ENCODE results near the gene PNMA6F.

Gene PNMA6F

DNA sequence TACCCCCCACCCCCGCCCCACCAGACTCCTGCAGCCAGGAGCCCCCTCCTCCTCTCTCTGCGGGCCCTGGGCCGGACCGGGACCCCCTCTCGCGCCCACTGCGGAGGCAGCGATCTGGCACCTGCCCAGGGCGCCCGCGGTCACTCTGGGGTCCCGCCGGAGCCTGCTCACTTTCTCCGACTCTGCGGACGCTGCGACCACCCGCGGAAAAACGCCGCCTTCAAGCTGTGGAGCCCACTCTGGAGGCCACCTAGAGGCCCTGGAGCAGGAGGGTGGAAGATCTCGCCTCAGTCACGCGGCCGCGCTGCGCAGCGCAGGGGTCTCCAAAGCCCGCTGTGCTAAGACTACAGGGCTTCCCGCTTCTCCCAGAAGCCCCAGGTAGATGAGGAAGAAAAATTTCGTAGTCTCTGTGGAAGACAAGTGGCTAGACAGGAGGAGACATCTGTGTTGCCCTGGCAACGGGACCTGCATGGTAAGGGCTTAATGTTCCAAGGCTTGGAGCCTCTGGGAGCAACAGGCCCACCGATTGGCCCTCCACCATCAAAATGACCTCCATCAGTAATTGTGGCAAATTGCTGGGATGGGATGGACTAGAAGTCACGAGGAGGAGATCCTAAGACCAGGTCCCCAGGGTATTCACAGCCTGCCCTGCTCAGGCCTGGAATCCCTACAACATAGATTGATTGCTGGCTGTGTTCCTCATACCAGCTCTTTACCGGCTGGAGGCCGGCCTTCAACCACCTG is at the start of gene PNMA6F:
Gene PNMA6F (minus strand): TSS at position 387 of the 744 bp plus-strand sequence. CDS start 1,093 bp downstream, outside the sequence.
- DNase-seq: no peak

DNA sequence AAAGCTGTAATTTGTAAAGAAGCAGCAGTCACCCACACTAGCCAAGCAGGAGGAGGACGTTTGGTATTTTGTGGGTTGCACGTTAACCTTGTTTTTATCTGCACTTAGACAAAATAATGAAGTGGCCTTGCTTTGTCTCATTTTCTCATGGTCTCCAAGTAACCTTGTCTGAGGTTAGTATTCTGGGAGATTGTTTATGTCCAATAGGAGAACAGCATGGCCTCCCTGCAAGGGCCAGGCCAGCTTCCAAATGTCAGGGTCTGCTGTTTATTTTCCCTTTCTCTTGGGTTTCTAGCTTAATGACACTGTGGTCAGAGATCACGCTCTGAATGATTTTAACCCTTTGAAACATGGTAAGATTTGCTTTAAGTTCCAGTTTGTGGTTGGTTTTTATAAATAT is 49.7 kb upstream of the PNMA6F start:
- DNase-seq: no peak

DNA sequence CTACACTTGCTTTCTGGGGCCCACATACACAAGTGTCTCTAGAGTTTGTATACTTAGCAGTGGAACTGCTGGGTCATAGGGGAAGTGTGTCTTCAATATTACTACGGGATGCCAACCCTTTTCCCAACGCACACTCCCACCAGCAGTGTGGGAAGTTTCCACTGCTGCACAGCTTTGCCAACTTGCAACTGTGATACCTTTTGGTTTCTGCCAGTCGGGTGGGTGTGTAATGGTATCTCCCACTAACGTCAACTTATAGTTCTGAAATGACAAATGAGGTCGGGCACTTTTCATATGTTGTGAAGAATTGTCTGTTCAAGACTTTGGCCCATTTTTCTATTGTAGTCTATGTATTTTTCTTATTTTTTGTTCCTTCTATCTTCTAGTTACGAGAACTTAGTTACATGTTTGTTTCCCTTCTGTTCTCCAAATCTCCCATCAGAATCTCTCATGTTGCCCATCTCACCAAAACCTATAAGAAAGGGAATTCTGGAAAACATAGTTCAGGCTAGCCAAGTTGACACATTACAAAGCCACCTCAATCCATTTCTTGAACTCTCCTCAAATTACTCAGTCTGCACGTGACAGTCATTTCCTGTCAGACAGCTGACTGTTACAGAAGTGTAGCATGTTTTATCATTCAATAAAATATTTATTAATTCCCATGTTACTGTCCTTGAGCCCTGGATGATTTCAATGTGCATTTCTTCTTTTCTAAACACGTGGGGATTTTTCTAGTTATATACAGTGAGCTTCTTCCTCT is 48.9 kb upstream of the PNMA6F start:
- DNase-seq: no peak

DNA sequence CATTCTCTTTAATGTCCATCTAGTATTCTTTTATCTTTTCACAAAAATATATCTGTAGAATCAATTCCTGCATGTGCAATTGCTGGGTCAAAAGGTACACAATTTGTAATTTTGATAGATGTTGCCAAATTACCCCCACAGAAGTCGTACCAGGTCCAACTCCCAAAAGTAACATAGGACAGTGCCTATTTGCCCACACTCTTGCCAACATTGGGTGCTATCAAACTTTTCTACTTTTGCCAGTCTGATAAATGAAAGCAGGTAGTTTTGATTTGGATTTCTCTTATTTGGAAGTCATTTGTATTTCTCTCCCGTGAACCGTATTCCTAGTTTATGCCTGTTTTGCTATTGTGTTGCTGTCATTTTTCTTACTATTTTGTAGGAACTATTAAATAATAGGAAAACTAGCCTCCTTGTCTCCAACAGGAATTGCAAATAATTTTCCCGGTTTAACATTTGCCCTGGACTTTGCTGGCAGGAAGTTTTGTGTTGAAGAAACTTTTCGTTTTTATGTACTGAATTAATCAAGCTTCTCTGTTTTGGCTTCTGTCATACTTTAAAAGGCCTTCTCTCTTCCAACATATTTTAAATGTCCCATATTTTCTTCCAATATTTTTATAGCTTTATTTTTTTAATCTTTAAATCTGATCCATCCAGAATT is 45.4 kb upstream of the PNMA6F start:
- no peak for DNase-seq

DNA sequence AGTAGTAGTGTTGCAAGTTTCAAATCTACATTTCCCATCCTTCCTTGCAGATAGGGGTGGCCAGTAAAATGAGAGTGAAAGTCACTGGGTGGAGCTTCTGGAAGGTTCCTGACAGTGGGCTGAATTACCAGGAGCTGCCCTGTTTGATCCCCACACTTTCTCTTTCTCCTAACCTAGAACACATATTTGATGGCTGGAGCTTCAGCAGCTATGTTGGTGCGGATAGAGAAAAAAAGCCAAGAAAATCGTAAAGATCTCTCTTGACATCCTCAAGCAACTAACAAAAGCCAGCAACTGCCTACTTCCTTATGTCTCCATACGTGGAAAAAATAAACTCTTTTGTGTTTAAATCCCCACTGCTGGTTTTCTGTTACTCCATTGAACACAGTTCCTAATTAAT is 44.6 kb upstream of the PNMA6F start:
- no peak for DNase-seq

DNA sequence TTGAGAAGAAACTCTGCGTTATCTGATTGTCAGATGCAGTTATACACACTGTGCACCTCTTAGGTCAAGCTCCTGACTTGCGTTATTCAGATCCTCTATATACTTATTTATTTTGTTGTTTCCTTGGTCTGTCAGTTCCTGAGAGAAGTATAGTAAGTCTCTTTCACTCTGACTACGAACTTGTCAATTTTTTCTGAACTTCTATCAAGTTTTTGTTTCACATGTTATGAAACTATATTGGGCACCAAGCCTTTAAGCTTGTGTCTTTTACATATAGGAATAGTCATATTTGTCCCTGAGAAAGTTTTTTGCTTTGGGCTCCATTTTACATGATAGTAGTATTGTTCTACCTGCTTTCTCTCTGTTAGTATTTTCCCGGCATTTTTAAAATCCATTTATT is 44.1 kb upstream of the PNMA6F start:
- DNase-seq: no peak

DNA sequence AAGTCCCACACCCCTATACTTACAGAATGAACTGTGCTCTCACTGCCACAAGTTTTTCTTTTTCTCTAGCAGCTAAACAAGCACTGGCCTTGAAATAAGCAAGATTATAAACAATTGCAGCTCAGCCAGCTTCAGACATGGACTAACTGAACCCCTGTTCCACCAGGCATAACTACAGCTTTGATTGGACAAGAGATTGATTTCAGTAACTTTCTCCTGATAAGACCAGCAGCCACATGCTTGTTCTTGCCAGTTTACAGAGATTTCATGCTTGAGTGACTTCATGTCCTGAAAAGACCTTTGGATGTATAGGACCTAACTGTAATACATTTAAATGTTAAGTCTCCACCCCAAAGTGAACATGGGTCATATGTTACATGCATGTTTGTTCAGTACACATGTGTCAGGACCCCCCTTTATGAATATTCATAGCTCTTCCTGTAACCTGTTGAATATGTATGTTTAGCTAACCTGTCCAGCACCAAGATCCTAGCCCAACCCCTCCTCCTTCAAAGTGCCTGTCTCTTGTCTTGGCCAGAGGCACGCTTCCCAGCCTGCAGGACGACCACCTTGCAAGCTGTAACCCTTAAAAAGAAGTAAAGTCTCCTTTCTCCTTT is 40.3 kb upstream of the PNMA6F start:
- no peak for DNase-seq

DNA sequence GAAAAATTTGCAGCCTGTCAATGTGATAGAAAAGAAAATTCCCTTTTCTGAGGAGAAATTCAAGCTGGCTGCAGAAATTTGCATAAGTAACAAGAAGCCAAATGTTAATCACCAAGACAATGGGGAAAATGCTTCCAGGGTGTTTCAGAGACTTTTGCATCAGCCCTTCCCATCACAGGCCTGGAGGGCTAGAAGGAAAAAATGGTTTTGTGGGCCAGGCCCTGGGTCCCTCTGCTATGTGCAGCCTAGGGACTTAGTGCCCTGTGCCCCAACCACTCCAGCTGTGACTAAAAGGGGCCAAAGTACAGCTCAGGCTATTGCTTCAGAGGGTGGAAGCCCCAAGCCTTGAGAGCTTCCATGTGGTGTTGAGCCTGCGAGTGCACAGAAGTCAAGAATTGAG is 36.3 kb upstream of the PNMA6F start:
- no peak for DNase-seq

DNA sequence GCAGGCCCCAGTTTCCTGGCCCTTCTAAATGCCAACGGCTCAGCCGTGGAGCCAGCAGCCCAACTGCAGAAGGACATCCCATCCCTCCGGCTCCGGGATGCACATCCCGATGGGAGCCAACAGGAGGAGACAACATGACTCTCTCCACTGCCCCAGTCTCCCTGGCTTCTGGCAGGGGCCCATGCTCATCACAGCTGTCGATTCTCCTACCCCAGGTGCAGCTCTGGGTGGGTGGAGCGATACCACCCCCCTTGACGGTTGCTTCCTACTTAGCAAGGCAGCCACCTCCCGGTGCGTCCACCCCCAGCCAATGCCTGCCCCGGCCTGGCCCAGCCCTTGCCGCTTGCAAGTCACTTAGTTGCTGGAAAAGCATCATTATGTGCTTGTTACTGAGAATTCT is 31.8 kb upstream of the PNMA6F start:
- no peak for DNase-seq

DNA sequence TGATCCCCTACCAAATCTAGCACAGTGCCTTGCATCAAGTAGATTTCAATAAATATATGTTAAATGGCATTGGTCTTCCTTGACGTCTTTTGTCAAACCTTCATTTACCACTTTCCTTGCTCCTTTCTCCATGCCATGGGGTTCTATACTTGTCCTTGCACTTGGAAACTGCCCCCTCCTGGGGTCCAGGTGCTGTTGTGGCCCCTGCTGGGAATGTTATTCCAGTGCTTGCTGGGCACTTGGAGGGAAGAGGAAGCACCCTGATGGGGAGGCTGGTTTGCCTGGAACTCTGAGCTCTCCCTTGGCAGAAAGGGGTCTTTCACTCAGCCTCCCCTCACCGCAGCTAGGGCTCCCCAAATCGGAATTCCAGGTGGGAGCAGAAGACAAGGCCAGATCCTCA is 31.3 kb upstream of the PNMA6F start:
- DNase-seq: no peak

DNA sequence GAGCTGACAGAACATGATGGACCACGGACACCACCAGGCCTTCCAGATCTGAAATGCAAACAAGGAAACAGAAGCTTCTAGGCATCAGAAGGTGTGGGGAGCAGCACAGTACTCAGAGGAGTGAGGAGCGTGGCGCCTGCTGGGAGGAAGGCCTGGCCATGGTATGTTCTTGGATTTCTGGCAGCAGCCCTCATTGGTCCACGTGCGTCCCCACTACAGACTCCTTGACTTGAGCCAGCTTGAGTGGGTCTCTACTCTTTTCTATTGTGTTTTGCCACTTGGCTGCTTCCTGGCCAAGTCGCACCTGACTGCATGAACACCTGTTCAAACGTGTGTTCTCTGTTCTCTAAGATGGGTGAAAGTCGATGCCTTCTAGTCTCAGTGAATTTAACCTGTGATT is 30.4 kb upstream of the PNMA6F start:
- no peak for DNase-seq

DNA sequence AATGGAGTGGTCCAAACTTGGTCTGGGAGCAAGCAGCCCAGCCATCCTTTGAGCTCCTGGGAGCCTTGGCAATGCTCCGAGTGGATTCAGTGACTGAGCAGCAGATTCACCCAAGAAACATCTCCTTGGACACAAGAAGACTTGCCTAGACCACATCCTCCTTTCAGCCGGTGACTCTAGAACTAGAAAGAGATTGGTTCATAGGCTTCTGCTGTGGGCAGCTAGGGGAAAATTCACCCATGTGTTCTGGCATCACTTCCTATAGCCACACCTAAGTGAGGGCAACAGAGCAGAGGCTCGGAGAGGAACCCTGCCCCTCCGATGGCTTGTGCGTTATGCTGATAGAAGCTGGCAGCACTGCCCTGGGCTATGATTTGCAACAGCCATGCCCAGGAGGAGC is 28.4 kb upstream of the PNMA6F start:
- no peak for DNase-seq

DNA sequence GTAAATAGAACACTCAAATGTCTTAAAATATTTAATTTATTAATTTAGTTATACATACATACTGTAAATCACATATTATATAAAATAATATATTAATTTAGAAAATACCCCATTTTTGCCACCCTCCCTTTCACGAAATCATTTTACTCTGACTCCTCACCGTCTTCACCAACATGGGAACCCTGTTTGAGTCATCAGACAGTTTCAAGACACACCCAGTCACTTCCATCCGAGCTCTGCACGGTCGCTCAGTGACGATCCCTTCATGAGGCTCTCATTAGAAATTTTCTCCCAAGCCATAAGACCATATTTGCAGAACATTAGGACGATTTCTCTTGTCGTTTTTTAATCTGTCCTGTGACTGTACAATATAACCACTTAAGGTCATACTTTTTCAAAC is 26.9 kb upstream of the PNMA6F start:
- DNase-seq: no peak

DNA sequence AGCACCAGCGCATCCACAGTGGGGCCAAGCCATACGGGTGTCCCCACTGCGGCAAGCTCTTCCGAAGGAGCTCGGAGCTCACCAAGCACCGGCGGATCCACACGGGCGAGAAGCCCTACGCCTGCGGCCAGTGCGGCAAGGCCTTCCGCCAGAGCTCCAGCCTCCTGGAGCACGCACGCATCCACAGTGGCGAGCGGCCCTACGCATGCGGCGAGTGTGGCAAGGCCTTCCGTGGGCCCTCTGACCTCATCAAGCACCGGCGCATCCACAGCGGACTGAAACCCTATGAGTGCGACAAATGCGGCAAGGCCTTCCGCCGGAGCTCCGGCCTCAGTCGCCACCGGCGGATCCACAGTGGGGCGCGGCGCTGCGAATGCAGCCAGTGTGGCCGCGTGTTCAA is 26.0 kb upstream of the PNMA6F start:
- no peak for DNase-seq

DNA sequence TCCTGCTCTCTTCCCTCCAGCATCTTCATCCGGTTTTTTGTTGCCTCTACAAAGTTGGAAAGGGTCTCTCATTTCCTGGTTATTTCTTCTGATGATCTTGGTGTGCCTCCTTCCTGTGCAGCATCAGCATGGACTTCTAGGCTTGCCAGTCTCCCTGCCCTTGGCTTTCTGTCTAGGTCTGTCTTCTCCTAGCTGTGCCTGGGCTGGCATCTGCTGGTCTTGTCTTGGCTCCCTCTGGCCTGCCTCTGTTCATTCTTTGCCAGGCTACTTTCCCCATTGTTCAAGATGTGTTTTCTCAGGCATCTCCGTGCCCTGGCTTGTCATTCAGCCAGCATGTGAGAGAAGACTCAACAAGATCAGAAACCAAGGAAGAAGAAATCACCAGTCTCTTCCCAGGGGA is 22.1 kb upstream of the PNMA6F start:
- no peak for DNase-seq

DNA sequence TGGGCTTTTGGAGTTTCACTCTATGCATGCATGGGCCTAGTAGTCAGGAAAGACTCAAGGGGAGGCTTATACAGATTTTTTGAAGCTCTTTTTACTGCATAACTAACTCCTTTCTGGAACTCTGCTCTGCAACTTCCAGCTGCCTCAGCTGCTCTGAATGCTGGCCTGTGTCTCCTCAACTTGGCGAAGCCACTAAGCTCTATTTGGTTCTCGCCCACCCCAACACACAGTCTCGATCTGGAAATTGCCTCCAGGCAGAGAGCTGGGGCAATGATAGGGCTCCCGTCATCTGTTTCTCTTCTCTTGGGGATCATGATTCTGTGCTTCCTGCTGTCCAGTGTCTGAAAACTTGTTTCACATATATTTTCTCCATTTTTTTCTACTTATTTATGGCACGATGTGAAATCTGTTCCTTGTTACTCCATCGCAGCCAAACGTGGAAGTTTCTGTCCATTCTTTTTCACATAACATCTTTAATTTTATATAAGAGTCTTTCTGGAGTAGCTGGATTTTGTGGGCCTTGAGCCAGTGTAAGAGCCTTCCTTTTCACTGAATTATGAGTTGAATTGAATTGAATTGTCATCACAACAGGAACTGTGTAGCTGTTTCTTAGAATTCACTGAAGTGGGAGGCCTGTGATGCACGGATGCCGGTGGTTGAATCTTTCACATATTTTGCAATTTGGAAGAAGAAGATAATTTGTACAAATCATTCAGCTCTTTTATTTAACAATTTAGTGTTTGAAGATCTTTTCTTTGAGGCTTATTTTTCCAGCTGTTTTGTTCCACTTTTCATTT is 21.4 kb upstream of the PNMA6F start:
- DNase-seq: no peak

DNA sequence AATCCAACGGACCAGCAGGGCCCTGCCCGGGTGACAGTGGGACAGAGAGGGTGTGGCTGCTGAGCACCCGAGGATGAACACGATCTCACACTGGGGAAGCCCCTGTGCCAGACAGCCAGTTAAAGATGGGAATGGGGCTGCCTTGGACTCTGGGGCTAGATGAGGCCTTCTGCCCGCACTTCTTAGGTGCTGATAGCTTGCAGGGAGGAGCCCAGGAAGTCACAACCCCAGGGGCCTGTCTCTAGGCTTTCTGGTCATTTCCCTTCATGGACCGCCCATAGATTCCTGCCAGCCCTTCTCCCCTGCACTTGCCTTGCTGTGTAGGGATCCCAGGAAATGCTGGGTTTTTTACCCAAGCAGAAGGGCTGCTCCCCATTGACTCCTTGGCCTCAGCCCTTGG is 18.5 kb upstream of the PNMA6F start:
- DNase-seq: no peak

DNA sequence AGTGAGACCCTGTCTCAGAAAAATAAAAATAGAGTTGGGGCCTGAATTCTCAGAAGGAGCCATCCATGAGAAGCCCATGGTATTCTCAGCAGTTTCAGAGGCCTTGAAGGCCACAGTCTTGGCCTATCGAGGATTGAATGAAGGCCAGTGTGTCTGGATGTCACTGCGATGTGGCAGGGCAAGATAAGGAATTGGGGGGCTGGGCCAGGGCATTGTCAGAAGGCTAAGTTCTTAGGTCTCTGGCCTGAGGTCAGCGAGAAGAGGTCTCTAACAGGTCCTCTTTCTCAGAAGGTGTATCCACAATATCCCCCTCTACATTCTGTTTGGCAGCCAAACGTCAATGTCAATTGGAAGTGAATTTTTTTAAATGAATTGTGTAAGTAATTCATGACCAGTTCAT is 18.1 kb upstream of the PNMA6F start:
- DNase-seq: no peak

DNA sequence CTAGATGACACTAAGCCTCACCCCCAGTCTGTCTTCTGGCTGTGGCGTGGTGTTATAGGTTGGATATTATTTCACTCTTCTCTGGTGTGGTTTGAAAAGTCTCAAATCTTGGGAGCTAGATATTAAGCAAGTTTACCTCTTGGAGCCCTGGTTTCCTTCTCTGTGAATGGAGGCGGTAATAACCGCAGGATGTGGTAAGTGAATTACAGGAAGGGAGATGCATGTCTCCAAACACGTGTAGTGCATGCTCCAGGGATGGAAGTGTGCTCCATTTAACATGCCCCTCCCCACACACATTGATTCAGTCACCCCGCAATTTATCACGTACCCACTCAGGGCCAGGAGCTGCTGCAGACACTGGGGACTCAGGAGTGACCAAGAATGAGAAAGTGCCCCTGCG is 17.3 kb upstream of the PNMA6F start:
- no peak for DNase-seq

DNA sequence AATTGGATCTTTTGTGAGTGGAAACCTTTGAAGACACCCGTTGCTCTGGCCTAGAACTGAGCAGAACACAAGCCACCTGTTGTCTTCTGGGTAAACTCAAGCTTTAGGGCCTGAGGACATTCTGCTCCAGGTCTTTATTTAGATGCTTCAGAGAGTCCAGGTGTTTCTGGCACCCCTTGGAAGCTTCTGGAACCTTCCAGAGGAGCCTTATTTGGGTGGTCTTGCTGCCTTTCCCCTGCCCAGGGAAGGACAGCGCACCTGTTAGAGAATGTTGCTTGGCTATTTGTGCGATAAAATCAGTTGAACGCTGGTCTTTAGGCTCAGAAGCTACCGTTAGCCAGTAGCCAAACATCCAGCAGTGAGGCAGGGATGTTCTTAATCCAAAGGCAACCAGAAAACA is 15.4 kb upstream of the PNMA6F start:
- no peak for DNase-seq

DNA sequence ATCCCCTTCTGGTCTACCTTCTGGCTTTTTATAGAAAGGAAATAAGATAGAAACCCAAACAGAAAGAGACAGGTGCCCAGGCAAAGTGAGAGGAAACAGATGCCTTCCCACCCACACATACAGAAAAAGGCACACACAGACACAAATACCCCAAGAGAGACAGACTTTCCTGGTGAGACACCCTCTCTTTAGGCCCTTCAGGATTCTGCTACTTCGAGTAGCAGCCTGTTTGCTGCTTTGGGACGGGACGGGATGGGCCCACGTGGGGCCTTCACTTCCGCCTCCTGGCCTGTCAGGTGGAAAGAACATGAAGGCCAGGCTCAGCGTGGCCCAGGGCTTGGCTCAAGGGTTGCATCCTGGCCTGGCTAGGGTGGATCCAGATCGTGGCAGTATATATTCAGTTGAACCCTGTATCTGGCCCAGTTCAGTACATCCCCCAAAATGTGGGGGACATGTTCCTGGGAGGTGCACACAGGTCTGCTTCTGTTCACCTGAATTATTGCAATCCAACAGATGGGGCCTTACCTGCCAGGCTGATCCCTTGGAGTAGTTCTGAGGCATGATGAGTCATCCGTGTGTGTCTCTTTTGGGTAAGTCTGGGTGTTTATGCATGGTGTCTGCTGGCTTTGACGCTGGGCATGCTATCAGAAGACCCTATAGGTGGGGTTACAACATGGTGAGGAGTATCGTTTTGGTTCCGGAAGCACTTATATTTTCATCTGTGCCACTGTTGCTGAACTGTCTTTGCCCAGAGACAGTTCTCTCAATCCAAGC is 14.7 kb upstream of the PNMA6F start:
- DNase-seq: no peak
